SK-N-MC (cell line): Measurements from ENCODE around the gene NMUR1.

Experiments
- DNase-seq: peaks from one replicate; pipeline ENCODE4 v3.0.0-alpha.2; 2011; ENCODE audit warnings: low read depth, low spot score
- H3K27ac ChIP-seq: fragments of 200-600 bp; sonication (generic); 2 replicates; pipeline ENCODE4 v1.5.1; 2016; ENCODE audit warnings: mixed run types
- H3K36me3 ChIP-seq: fragments of 200-600 bp; sonication (generic); 2 replicates; pipeline ENCODE4 v1.6.1; 2017; ENCODE audit warnings: antibody characterized with exemption, low read length, mixed read lengths; ENCODE audit not compliant: insufficient read depth
- H3K4me3 ChIP-seq: fragments of 200-600 bp; sonication (generic); 2 replicates; pipeline ENCODE4 v1.5.1; 2016
- H3K9ac ChIP-seq: fragments of 200-600 bp; sonication (generic); 2 replicates; pipeline ENCODE4 v1.8.0; 2017; ENCODE audit warnings: mixed run types, mixed read lengths; ENCODE audit not compliant: insufficient read length
- H3K9me3 ChIP-seq: fragments of 200-600 bp; sonication (generic); 2 replicates; pipeline ENCODE4 v1.6.1; 2017; ENCODE audit warnings: low read depth, mild to moderate bottlenecking, antibody characterized with exemption, low read length, moderate library complexity, mixed read lengths
- EZH2 ChIP-seq: fragments of 200-600 bp; sonication (generic); IDR thresholded peaks from one replicate; pipeline ENCODE4 v1.6.1; 2017; ENCODE audit warnings: antibody characterized with exemption
- FOXP2 ChIP-seq: optimal IDR thresholded peaks from 2 replicates; pipeline ENCODE3; 2011; ENCODE audit warnings: mild to moderate bottlenecking, moderate library complexity; ENCODE audit not compliant: insufficient read depth; ENCODE audit errors: extremely low read length, control extremely low read depth
- POLR2AphosphoS5 ChIP-seq: IDR thresholded peaks from 2 replicates; pipeline ENCODE4 v1.6.1; 2012; ENCODE audit warnings: mild to moderate bottlenecking, low read depth, low read length, borderline replicate concordance

NMUR1 gene

GRCh38 chr2:231531883-231532755, 1.9 kb upstream of the NMUR1 start:
- Histone ChIP-seq H3K4me3 (no peak overlapping the region), H3K27ac (no peak overlapping the region), H3K36me3 (no peaks in the 10 kb centered on the region), H3K9me3 (no peaks in the 10 kb centered on the region), H3K9ac (no peak overlapping the region)
- TF ChIP-seq POLR2AphosphoS5 (no peak), FOXP2 (no peak), EZH2 (no peak)
- no peak for DNase-seq

- TF ChIP-seq EZH2 (no peak), POLR2AphosphoS5 (no peak), FOXP2 (no peak)
- H3K9me3 ChIP-seq = no peaks in the 10 kb centered on the region
- no peak for DNase-seq
- H3K36me3 ChIP-seq = no peaks in the 10 kb centered on the region
- no peak overlapping the region for H3K9ac ChIP-seq
- H3K4me3 ChIP-seq = no peak overlapping the region
- H3K27ac ChIP-seq = no peak overlapping the region
Measured at GRCh38 chr2:231531466-231531865, 1.2 kb upstream of the NMUR1 start.

GRCh38 chr2:231528636-231529030, 1.6 kb downstream of the NMUR1 start:
- H3K36me3 ChIP-seq = no peaks in the 10 kb centered on the region
- TF ChIP-seq FOXP2 (no peak), EZH2 (no peak), POLR2AphosphoS5 (no peak)
- H3K27ac ChIP-seq = no peak overlapping the region
- H3K9me3 ChIP-seq = no peaks in the 10 kb centered on the region
- H3K9ac ChIP-seq = no peak overlapping the region
- H3K4me3 ChIP-seq = no peak overlapping the region
- no peak for DNase-seq

- TF ChIP-seq EZH2 (no peak), POLR2AphosphoS5 (no peak), FOXP2 (no peak)
- no peak overlapping the region for H3K27ac ChIP-seq
- no peak overlapping the region for H3K4me3 ChIP-seq
- no peaks in the 10 kb centered on the region for H3K36me3 ChIP-seq
- no peaks in the 10 kb centered on the region for H3K9me3 ChIP-seq
- H3K9ac ChIP-seq = no peak overlapping the region
- no peak for DNase-seq
Measured at GRCh38 chr2:231527955-231528635, 2.1 kb downstream of the NMUR1 start.

- Histone ChIP-seq H3K36me3 (no peaks in the 10 kb centered on the region), H3K27ac (no peak overlapping the region), H3K9me3 (no peaks in the 10 kb centered on the region), H3K4me3 (no peak overlapping the region), H3K9ac (no peak overlapping the region)
- TF ChIP-seq EZH2 (no peak), FOXP2 (no peak)
- no peak for DNase-seq
Measured at GRCh38 chr2:231527091-231527395, 3.2 kb downstream of the NMUR1 start.

GRCh38 chr2:231526341-231527090, 3.7 kb downstream of the NMUR1 start:
- no peaks in the 10 kb centered on the region for H3K36me3 ChIP-seq
- no peak overlapping the region for H3K27ac ChIP-seq
- H3K9ac ChIP-seq = no peak overlapping the region
- no peaks in the 10 kb centered on the region for H3K9me3 ChIP-seq
- DNase-seq = no peak
- no peak overlapping the region for H3K4me3 ChIP-seq
- no peak for TF ChIP-seq POLR2AphosphoS5
- no peak for TF ChIP-seq FOXP2
- no peak for TF ChIP-seq EZH2

GRCh38 chr2:231525248-231526163, 4.7 kb downstream of the NMUR1 start:
- TF ChIP-seq EZH2 (no peak), POLR2AphosphoS5 (no peak), FOXP2 (no peak)
- Histone ChIP-seq H3K36me3 (no peaks in the 10 kb centered on the region), H3K9me3 (no peaks in the 10 kb centered on the region), H3K4me3 (no peak overlapping the region), H3K9ac (no peak overlapping the region), H3K27ac (no peak overlapping the region)
- DNase-seq = no peak
